GM12878 (cell line): Measurements from ENCODE around the gene SEC22C. TPM values are rescaled to one million over a fixed set of nuclear protein-coding genes. Genes with fewer than 3 reads are reported as not detected.

Experiments
- IRF4 ChIP-seq: IDR thresholded peaks from 2 replicates; pipeline ENCODE4 v1.6.1; 2011; ENCODE audit warnings: low read depth, low read length
- RAD21 ChIP-seq: IDR thresholded peaks from 2 replicates; pipeline ENCODE4 v1.6.1; 2011; ENCODE audit warnings: mild to moderate bottlenecking, low read depth, low read length, moderate library complexity; ENCODE audit not compliant: insufficient read depth
- RAD51 ChIP-seq: fragments of 450-650 bp; IDR thresholded peaks from 2 replicates; pipeline ENCODE4 v1.6.1; 2016; ENCODE audit warnings: moderate library complexity, mild to moderate bottlenecking, inconsistent platforms
- SMC3 ChIP-seq: IDR thresholded peaks from 2 replicates; pipeline ENCODE4 v1.6.1; 2011; ENCODE audit warnings: low read length, improper control_type of control experiment, borderline replicate concordance
- SP1 ChIP-seq: IDR thresholded peaks from one replicate; pipeline ENCODE4 v1.6.1; 2011; ENCODE audit warnings: low read depth, low read length
- TAF1 ChIP-seq: IDR thresholded peaks from 2 replicates; pipeline ENCODE4 v1.6.1; 2011; ENCODE audit warnings: mild to moderate bottlenecking, low read depth, low read length, borderline replicate concordance
- polyA plus RNA-seq, 11 experiments: library from polyadenylated mRNA; depleted of rRNA in 4 of 11; unstranded in 6 of 11; stranded (reverse) in 5 of 11; fragments of >200 nt; fragmentation: Nextera tagmentation in 4 of 11; fragmentation: Illumina TruSeq in 1 of 11; extraction: Ambion mirVana in 4 of 11; extraction: Trizol in 1 of 11; gene quantifications; 1 replicate in 1 of 11; 2 replicates in 10 of 11; pipeline versions ENCODE4 v1.2.1 to v1.2.3, GENCODE V29; 2011 to 2016; ENCODE audit warnings: inconsistent platforms in 2 of 11, missing spikeins in 2 of 11, low read depth in 1 of 11
- total RNA-seq, 4 experiments: library from RNA; depleted of rRNA in 3 of 4; stranded (reverse); fragments of >200 nt in 3 of 4; fragmentation: Illumina TruSeq in 1 of 4; extraction: Trizol in 1 of 4; gene quantifications; 2 replicates each; pipeline versions ENCODE4 v1.2.1 to v1.2.3, GENCODE V29; 2013 to 2021
- TF ChIP-seq, protein P1 (sequence below): fragments of 450-650 bp; formaldehyde crosslinking; IDR thresholded peaks from 2 replicates; pipeline ENCODE4 v1.4.0; 2020; ENCODE audit warnings: mild to moderate bottlenecking, moderate library complexity

The SEC22C gene
- total and polyA plus RNA-seq, 10 of the 15 experiments (the other 5 are each of a cell fraction or from before 2014, with no cell fraction given), result 15.6 to 47.0 (median 39.1) TPM

DNA sequence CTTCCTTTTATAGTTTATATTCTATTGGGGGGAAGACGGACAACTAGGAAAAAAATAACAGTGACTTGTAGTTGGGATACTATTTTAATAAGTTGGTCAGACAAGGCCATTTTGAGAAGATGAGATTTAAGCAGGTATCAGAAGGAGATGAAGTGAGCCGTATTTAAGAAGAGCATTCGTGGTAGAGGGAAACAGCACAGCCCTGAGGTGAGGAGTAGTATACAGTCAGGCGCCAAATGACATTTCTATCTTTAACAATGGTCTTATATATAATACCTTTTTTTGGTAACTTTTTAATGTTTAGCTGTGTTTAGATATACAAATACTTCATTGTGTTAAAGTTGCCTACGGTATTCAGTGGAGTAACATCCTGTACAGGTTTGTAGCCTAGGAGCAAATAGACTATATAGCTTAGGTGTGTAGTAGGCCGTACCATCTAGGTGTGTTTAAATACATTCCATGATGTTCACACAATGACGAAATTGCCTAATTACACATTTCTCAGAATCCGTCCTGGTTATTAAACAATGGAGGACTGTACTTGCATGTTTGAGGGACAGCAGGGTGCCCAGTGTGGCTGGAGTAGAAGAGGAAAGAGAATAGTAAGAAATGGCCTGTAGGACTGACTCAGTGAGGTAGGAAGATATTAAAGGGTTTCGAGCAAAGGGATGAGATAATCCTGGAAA lies 20.3 kb upstream of the SEC22C start (continued):
- TF ChIP-seq, protein P1, sequence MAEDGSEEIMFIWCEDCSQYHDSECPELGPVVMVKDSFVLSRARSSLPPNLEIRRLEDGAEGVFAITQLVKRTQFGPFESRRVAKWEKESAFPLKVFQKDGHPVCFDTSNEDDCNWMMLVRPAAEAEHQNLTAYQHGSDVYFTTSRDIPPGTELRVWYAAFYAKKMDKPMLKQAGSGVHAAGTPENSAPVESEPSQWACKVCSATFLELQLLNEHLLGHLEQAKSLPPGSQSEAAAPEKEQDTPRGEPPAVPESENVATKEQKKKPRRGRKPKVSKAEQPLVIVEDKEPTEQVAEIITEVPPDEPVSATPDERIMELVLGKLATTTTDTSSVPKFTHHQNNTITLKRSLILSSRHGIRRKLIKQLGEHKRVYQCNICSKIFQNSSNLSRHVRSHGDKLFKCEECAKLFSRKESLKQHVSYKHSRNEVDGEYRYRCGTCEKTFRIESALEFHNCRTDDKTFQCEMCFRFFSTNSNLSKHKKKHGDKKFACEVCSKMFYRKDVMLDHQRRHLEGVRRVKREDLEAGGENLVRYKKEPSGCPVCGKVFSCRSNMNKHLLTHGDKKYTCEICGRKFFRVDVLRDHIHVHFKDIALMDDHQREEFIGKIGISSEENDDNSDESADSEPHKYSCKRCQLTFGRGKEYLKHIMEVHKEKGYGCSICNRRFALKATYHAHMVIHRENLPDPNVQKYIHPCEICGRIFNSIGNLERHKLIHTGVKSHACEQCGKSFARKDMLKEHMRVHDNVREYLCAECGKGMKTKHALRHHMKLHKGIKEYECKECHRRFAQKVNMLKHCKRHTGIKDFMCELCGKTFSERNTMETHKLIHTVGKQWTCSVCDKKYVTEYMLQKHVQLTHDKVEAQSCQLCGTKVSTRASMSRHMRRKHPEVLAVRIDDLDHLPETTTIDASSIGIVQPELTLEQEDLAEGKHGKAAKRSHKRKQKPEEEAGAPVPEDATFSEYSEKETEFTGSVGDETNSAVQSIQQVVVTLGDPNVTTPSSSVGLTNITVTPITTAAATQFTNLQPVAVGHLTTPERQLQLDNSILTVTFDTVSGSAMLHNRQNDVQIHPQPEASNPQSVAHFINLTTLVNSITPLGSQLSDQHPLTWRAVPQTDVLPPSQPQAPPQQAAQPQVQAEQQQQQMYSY (CRISPR knock-in tag), result no peak
- TF ChIP-seq SMC3 (peak; percentile 13; the same call in 1 of the 2 replicates), RAD51 (0 out of 2 replicates have a peak, but pooled peaks have one; percentile 9), IRF4 (no peak), SP1 (no peak), TAF1 (no peak), RAD21 (peak; percentile 22; the same call in 1 of the 2 replicates)
